Suprapubic skin (tissue), 4 donors: ENCODE measurements around the gene C1orf122. TPM values are rescaled to one million over a fixed set of nuclear protein-coding genes. Genes with fewer than 3 reads are reported as not detected.

Experiments used
- DNase-seq, 2 donors: peaks; one replicate each; pipeline ENCODE4 v3.0.0-alpha.2; 2019; ENCODE audit warnings: low spot score in 2 of 2
- H3K27ac ChIP-seq: fragments of 200-600 bp; sonication (generic); one replicate; pipeline ENCODE4 v1.5.1; 2019
- H3K27me3 ChIP-seq: fragments of 200-600 bp; sonication (generic); one replicate; pipeline ENCODE4 v1.5.1; 2019
- H3K36me3 ChIP-seq: fragments of 200-600 bp; sonication (generic); one replicate; pipeline ENCODE4 v1.5.1; 2019
- H3K4me1 ChIP-seq: fragments of 200-600 bp; sonication (generic); one replicate; pipeline ENCODE4 v1.5.1; 2019
- H3K4me3 ChIP-seq: fragments of 200-600 bp; sonication (generic); one replicate; pipeline ENCODE4 v1.5.1; 2019; ENCODE audit warnings: mild to moderate bottlenecking
- H3K9me3 ChIP-seq: fragments of 200-600 bp; sonication (generic); one replicate; pipeline ENCODE4 v1.5.1; 2019
- EP300 ChIP-seq: sonication (generic); formaldehyde crosslinking; IDR thresholded peaks from one replicate; pipeline ENCODE4 v1.6.1; 2017; ENCODE audit warnings: antibody characterized with exemption
- POLR2A ChIP-seq, 2 donors: fragments of 450-650 bp; IDR thresholded peaks; one replicate each; pipeline ENCODE4 v1.6.1; 2017; ENCODE audit warnings: antibody characterized with exemption in 2 of 2, mild to moderate bottlenecking in 2 of 2, moderate library complexity in 2 of 2
- POLR2AphosphoS5 ChIP-seq, 3 donors: sonication (generic); formaldehyde crosslinking; IDR thresholded peaks; one replicate each; pipeline ENCODE4 v1.6.1; 2017; ENCODE audit warnings: antibody characterized with exemption in 3 of 3
- WGBS: methylation state at CpG from one replicate; pipeline ENCODE4 v1.1.5; 2018; 5-methylcytosine and 5-hydroxymethylcytosine counted together
- total RNA-seq, 4 donors: library from RNA; depleted of rRNA; stranded (reverse); fragments of >200 nt; gene quantifications; one replicate each; pipeline ENCODE4 v1.1.0, GENCODE V29; 2016
- TF ChIP-seq, protein P1 (sequence below), 2 donors: fragments of 200-600 bp in 1 of 2; fragments of 450-650 bp in 1 of 2; sonication (generic) in 1 of 2; IDR thresholded peaks; one replicate each; pipeline ENCODE4 v1.5.1; 2016 to 2019; ENCODE audit warnings: antibody characterized with exemption in 2 of 2, mild to moderate bottlenecking in 1 of 2, moderate library complexity in 1 of 2

Gene C1orf122
- total RNA-seq, 4 donors from 2014 or later, result 27.7 to 54.5 (median 41.2) TPM

GRCh38 chr1:37825506-37825905 is 17.9 kb downstream of the C1orf122 start:
- no peak overlapping the region for H3K4me3 ChIP-seq
- TF ChIP-seq, protein P1, sequence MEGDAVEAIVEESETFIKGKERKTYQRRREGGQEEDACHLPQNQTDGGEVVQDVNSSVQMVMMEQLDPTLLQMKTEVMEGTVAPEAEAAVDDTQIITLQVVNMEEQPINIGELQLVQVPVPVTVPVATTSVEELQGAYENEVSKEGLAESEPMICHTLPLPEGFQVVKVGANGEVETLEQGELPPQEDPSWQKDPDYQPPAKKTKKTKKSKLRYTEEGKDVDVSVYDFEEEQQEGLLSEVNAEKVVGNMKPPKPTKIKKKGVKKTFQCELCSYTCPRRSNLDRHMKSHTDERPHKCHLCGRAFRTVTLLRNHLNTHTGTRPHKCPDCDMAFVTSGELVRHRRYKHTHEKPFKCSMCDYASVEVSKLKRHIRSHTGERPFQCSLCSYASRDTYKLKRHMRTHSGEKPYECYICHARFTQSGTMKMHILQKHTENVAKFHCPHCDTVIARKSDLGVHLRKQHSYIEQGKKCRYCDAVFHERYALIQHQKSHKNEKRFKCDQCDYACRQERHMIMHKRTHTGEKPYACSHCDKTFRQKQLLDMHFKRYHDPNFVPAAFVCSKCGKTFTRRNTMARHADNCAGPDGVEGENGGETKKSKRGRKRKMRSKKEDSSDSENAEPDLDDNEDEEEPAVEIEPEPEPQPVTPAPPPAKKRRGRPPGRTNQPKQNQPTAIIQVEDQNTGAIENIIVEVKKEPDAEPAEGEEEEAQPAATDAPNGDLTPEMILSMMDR (IDR thresholded peaks at IDR 0.05), result no peak
- TF ChIP-seq EP300 (no peak), POLR2A (IDR thresholded peaks at IDR 0.05) (no peak), POLR2AphosphoS5 (IDR thresholded peaks at IDR 0.05) (no peak)
- WGBS, result 70% methylated on average over 2 of the region's 2 CpGs
- peaks cover 77% of the 10 kb centered on the region for H3K36me3 ChIP-seq
- no peaks in the 10 kb centered on the region for H3K9me3 ChIP-seq
- no peak for DNase-seq
- H3K27ac ChIP-seq, result no peak overlapping the region
- H3K4me1 ChIP-seq, result no peaks in the 10 kb centered on the region
- no peaks in the 10 kb centered on the region for H3K27me3 ChIP-seq

- H3K36me3 ChIP-seq, result peaks cover 75% of the 10 kb centered on the region
- H3K9me3 ChIP-seq, result no peaks in the 10 kb centered on the region
- no peaks in the 10 kb centered on the region for H3K27me3 ChIP-seq
- no peak overlapping the region for H3K27ac ChIP-seq
- H3K4me1 ChIP-seq, result no peaks in the 10 kb centered on the region
- H3K4me3 ChIP-seq, result no peak overlapping the region
- DNase-seq, result no peak
- no peak for TF ChIP-seq POLR2AphosphoS5 (IDR thresholded peaks at IDR 0.05)
- TF ChIP-seq POLR2A (IDR thresholded peaks at IDR 0.05), result no peak
- TF ChIP-seq, protein P1 (IDR thresholded peaks at IDR 0.05), result no peak
- no peak for TF ChIP-seq EP300
- WGBS, result 91% methylated on average over 12 of the region's 12 CpGs
Measured at GRCh38 chr1:37828410-37829074, 21.0 kb downstream of the C1orf122 start.

DNA sequence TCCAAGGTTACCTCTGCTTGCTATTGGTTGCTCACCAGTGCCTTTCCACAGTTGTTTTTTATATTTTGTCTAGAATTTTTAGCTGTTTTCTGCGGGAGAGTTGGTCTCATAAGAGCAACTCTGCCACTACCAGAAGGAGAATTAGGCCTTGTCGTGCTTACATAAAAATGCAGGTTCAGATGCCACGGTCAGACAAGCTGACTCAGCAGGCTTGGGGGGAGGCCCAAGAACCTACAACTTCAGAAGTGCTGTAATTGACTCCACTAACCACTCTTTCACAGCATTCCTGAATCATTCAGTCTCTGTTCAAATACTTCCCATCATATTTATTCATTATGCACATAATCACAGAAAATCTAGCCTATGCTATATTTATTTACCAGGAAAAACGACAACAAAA is 23.5 kb downstream of the C1orf122 start:
- H3K4me1 ChIP-seq, result no peaks in the 10 kb centered on the region
- no peaks in the 10 kb centered on the region for H3K9me3 ChIP-seq
- no peak overlapping the region for H3K27ac ChIP-seq
- 97% methylated on average over 4 of the region's 4 CpGs for WGBS
- TF ChIP-seq, protein P1 (IDR thresholded peaks at IDR 0.05), result no peak
- no peak for TF ChIP-seq POLR2AphosphoS5 (IDR thresholded peaks at IDR 0.05)
- TF ChIP-seq EP300, result no peak
- no peak for TF ChIP-seq POLR2A (IDR thresholded peaks at IDR 0.05)
- no peak for DNase-seq
- no peak overlapping the region for H3K4me3 ChIP-seq
- no peaks in the 10 kb centered on the region for H3K27me3 ChIP-seq
- H3K36me3 ChIP-seq, result peaks cover 86% of the 10 kb centered on the region

DNA sequence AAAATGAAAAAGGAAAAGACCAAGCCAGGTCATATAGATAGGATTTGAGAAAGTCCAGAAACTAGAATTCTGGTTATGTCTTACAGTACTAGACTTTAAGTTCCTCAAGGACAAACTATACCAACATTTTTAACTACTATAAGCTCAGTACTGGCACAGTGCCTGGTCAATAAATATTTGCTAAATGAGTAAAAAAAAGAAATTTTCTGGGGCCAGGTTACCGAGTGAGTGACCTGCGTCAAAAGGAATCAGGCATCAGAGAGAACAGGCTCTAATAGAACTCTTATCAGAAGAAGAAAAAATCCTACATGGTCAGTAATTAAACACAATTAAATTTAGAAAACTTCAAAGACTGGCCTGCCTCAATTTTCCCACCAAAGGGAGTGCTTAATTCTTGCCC is 24.2 kb downstream of the C1orf122 start:
- DNase-seq, result no peak
- Histone ChIP-seq H3K27ac (no peak overlapping the region), H3K36me3 (peaks cover 89% of the 10 kb centered on the region), H3K4me3 (no peak overlapping the region), H3K4me1 (no peaks in the 10 kb centered on the region), H3K27me3 (no peaks in the 10 kb centered on the region), H3K9me3 (no peaks in the 10 kb centered on the region)
- TF ChIP-seq, protein P1 (IDR thresholded peaks at IDR 0.05), result no peak
- TF ChIP-seq POLR2A (IDR thresholded peaks at IDR 0.05), result no peak
- TF ChIP-seq POLR2AphosphoS5 (IDR thresholded peaks at IDR 0.05), result no peak
- no peak for TF ChIP-seq EP300
- WGBS, result 93% methylated on average over 2 of the region's 2 CpGs

GRCh38 chr1:37836788-37837187 is 29.2 kb downstream of the C1orf122 start:
- 83% methylated on average over 3 of the region's 3 CpGs for WGBS
- DNase-seq, result no peak
- H3K4me3 ChIP-seq, result no peak overlapping the region
- TF ChIP-seq, protein P1 (IDR thresholded peaks at IDR 0.05), result no peak
- TF ChIP-seq POLR2A (IDR thresholded peaks at IDR 0.05) (no peak), POLR2AphosphoS5 (IDR thresholded peaks at IDR 0.05) (no peak), EP300 (no peak)
- H3K9me3 ChIP-seq, result no peaks in the 10 kb centered on the region
- peaks cover 86% of the 10 kb centered on the region for H3K36me3 ChIP-seq
- H3K4me1 ChIP-seq, result no peaks in the 10 kb centered on the region
- H3K27me3 ChIP-seq, result no peaks in the 10 kb centered on the region
- no peak overlapping the region for H3K27ac ChIP-seq
